Astrocyte of the hippocampus (primary cell): Measurements from ENCODE around the gene CRIP2.

Source experiments
- DNase-seq: peaks from one replicate; pipeline ENCODE4 v3.0.0; 2011; ENCODE audit warnings: low read depth, low spot score

CRIP2 gene

GRCh38 chr14:105487986-105488777 lies 13.6 kb downstream of the CRIP2 start:
- DNase-seq, result no peak

GRCh38 chr14:105488781-105489541 lies 14.3 kb downstream of the CRIP2 start:
- no peak for DNase-seq

- DNase-seq, result peak; percentile 94
These were observed 15.1 kb downstream of the CRIP2 start for GRCh38 chr14:105489542-105490266.

GRCh38 chr14:105490267-105490571 lies 15.6 kb downstream of the CRIP2 start:
- no peak for DNase-seq

- DNase-seq, result peak; percentile 100
These were observed 16.1 kb downstream of the CRIP2 start, which contains the start of gene TEDC1 for GRCh38 chr14:105490572-105491365. TSS of gene TEDC1 (plus strand) at chr14:105491246. CDS start at chr14:105491376, 130 bp downstream.

GRCh38 chr14:105491366-105491973 lies 16.8 kb downstream of the CRIP2 start:
- peak; percentile 57 for DNase-seq

GRCh38 chr14:105492031-105492970 lies 17.7 kb downstream of the CRIP2 start:
- DNase-seq, result no peak

GRCh38 chr14:105492971-105493871 lies 18.6 kb downstream of the CRIP2 start:
- DNase-seq, result no peak

- DNase-seq, result no peak
These were observed 19.4 kb downstream of the CRIP2 start for GRCh38 chr14:105493921-105494605.

GRCh38 chr14:105494606-105494929 lies 19.9 kb downstream of the CRIP2 start:
- no peak for DNase-seq

GRCh38 chr14:105495101-105495989 lies 20.7 kb downstream of the CRIP2 start:
- no peak for DNase-seq

- DNase-seq, result no peak
These were observed 21.6 kb downstream of the CRIP2 start for GRCh38 chr14:105495990-105496830.

GRCh38 chr14:105496831-105497591 lies 22.4 kb downstream of the CRIP2 start:
- no peak for DNase-seq

- no peak for DNase-seq
These were observed 23.2 kb downstream of the CRIP2 start for GRCh38 chr14:105497671-105498429.
